ENCODE measurements around the gene RPTOR.
"Not testable (repeated sequence)": the region's sequence is repeated elsewhere in the genome, so short reads cannot be mapped to it uniquely, and the experiment has no call there.

Gene RPTOR

DNA sequence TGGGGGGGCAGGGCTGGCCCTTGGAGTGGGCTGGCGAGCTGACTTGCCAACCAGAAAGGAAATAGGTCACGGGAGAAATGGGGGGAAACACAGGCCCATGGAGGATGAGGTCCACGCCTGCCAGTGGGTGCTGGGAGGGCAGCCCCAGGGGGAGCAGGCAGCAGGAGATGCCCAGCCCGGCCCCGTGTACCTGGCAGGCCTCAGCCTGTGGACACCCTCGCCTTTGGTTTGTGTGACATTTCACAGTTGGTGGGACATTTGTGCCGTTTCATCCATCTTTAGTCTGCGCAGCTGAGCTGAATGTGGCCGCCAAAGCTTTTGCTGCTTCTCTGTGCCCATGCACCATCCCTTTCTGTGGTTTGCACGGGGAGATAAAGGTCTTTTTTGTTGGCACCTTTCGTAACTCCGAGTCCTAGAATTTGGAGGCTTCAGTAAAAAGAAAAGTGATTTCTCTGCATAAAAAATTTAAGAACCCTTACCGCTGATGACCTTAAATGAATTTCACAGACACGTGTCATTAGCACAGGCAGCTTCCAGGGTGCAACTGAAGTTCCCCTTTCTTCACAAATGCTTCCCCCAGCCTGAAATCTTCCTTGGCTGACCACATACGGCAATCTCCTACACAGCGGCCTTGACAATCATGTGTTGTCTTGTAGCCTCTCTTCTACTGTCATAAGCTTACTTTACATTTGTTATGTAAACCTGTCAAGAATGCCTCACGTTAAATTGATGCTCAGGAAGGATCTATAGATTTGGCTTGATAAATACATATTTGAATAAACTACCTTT, 193.6 kb downstream of the RPTOR start:
- TF ChIP-seq CTCF (IDR thresholded peaks at IDR 0.05; ENCODE audit: low read depth, low read length, missing control alignments) = no peak
- no peak for DNase-seq (ENCODE audit: low read depth)

DNA sequence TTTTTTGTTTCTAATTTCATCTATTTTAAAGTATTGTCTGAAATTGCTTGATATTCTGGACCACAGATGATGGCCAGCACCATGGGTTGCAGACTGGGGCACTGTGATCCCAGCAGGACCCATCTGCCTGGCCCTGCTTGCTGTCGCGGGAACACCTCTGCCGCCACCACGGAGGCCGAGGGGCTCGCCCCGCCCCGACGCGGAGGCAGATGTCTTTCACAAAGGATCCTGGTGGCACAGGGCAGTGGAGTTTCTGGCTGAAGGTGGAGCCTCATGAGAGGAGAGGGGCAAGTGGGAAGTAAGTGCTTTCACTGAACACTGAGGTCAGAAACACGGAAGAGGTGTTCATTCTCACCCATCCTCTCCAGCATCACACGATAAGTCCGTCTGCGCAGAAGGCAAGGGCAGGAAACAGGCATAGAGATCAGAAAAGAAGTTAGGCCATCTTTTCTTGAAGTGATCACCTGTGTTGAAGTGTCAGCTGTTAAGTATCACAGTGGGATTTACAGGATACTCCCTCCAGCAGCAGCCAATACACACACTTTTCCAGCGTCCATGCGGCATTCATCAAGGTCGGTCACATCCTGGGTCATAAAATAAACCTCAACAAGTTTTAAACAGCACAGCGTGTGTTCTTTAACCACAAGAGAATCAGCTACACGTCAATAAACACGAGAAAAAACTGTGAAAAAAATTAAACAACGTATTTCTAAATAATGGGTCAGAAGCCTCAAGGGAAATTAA, 194.5 kb downstream of the RPTOR start:
- no peak for TF ChIP-seq CTCF (IDR thresholded peaks at IDR 0.05; ENCODE audit: low read depth, low read length, missing control alignments)
- no peak overlapping the region for H3K4me3 ChIP-seq (ENCODE audit: low read depth, low read length)
- DNase-seq (ENCODE audit: low read depth) = no peak

More for the DNA sequence above, 193.6 kb downstream of the RPTOR start:
- no peak overlapping the region; the same call in 1 of the 2 replicates for H3K4me3 ChIP-seq (ENCODE audit: low read depth, low read length)

GRCh38 chr17:80740141-80740540, 195.5 kb downstream of the RPTOR start:
- DNase-seq (ENCODE audit: low read depth) = no peak
- no peak for TF ChIP-seq CTCF (IDR thresholded peaks at IDR 0.05; ENCODE audit: low read depth, low read length, missing control alignments)
- H3K4me3 ChIP-seq (ENCODE audit: low read depth, low read length) = no peak overlapping the region

DNA sequence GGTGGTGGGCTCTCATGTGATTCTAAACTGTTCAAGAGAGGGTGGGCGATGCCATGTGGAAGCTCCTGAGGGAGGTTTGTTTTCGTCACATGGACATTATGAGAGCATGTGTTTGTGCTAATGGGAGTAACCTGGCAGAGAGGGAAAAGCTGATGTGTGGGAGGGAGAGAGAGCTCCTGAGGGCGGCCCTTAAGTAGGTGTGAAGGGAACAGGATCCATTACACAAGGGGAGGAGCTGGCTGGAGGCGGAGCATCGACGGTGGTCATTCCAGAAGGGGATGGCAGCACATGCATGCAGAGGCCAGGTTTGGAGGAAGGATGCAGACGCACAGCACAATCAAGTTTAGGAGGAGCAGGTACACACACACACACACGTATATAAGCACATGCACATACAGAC, 197.5 kb downstream of the RPTOR start:
- DNase-seq (ENCODE audit: low read depth) = no peak
- no peak for TF ChIP-seq CTCF (IDR thresholded peaks at IDR 0.05; ENCODE audit: low read depth, low read length, missing control alignments)
- no peak overlapping the region for H3K4me3 ChIP-seq (ENCODE audit: low read depth, low read length)

DNA sequence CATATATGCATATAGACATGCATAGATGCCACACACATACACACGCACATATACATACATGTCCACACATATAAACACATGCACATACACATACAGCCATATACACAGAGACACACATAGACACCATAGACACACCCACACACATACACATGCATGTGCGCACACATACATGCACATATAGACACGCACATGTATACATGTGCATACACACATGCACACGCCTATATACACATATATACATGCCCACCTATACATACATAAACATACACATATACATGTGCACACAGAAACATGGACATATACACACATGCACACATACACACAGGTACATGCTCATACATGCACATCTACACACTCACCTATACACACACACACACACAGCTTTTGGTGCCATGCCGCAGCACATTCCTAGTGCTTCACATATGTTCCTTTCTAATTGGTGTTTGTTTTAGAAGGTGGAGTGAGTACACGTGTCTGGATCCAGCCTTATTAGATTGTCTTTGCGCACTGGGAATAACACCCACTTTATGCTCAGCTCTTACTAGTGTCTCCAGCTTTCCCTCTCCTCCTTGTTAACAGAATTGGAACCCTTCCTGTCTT, 198.0 kb downstream of the RPTOR start:
- no peak for DNase-seq (ENCODE audit: low read depth)
- no peak overlapping the region for H3K4me3 ChIP-seq (ENCODE audit: low read depth, low read length)

DNA sequence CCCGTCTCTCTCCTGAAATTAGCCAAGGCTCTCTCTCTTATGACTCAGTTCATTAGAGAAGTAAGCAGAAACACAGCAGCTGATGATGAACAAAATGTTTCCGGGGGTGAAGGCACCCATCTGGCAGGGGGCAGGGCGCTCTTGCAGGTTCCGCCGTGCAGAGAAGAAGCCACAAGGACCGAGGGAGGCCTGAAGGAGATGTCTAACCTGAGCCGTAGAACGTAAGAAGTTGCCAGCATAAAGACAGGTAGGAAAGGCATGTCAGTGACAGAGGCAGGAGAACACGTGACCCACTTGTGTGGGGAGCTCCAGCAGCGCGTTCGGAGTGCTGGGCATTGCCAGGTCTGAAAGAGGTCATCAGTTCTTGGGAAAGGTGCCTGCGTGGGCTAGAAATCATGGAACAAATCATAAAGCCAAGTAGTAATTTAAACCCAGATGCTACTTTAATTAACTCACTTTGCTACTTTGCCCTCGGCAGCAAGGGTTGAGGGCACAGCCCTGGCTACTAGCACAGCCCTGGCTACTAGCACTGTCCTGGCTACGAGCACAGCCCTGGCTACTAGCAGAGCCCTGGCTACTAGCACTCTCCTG, 198.6 kb downstream of the RPTOR start:
- TF ChIP-seq CTCF (IDR thresholded peaks at IDR 0.05; ENCODE audit: low read depth, low read length, missing control alignments) = no peak
- H3K4me3 ChIP-seq (ENCODE audit: low read depth, low read length) = no peak overlapping the region
- no peak for DNase-seq (ENCODE audit: low read depth)

More for the DNA sequence above, 198.0 kb downstream of the RPTOR start:
- TF ChIP-seq CTCF (IDR thresholded peaks at IDR 0.05; ENCODE audit: low read depth, low read length, missing control alignments) = no peak

DNA sequence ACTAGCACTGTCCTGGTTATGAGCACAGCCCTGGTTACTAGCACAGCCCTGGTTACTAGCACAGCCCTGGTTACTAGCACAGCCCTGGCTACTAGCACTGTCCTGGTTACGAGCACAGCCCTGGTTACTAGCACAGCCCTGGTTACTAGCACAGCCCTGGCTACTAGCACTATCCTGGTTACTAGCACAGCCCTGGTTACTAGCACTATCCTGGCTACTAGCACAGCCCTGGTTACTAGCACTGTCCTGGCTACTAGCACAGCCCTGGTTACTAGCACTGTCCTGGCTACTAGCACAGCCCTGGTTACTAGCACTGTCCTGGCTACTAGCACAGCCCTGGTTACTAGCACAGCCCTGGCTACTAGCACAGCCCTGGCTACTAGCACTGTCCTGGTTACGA, 199.3 kb downstream of the RPTOR start:
- H3K4me3 ChIP-seq (ENCODE audit: low read depth, low read length); DNase-seq (ENCODE audit: low read depth): not testable (repeated sequence)

- DNase-seq (ENCODE audit: low read depth); H3K4me3 ChIP-seq (ENCODE audit: low read depth, low read length): not testable (repeated sequence)
Measured at GRCh38 chr17:80744725-80745124, 200.1 kb downstream of the RPTOR start.

All from GM12864 (cell line).